Retinal pigment epithelial cell (primary cell): ENCODE measurements around the gene MPND.

Experiments
- DNase-seq: peaks from one replicate; pipeline ENCODE4 v3.0.0-alpha.2; 2010; ENCODE audit warnings: low read depth
- H3K4me3 ChIP-seq: 2 replicates; pipeline ENCODE4 v1.5.1; 2011; ENCODE audit warnings: mild to moderate bottlenecking, low read length, control low read depth, moderate library complexity
- TF ChIP-seq, protein P1 (sequence below): conservative IDR thresholded peaks from 2 replicates; pipeline ENCODE4 v1.5.1; 2011; ENCODE audit warnings: low read depth, low read length, control low read depth, inconsistent platforms

The MPND gene, protein sequence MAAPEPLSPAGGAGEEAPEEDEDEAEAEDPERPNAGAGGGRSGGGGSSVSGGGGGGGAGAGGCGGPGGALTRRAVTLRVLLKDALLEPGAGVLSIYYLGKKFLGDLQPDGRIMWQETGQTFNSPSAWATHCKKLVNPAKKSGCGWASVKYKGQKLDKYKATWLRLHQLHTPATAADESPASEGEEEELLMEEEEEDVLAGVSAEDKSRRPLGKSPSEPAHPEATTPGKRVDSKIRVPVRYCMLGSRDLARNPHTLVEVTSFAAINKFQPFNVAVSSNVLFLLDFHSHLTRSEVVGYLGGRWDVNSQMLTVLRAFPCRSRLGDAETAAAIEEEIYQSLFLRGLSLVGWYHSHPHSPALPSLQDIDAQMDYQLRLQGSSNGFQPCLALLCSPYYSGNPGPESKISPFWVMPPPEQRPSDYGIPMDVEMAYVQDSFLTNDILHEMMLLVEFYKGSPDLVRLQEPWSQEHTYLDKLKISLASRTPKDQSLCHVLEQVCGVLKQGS

DNA sequence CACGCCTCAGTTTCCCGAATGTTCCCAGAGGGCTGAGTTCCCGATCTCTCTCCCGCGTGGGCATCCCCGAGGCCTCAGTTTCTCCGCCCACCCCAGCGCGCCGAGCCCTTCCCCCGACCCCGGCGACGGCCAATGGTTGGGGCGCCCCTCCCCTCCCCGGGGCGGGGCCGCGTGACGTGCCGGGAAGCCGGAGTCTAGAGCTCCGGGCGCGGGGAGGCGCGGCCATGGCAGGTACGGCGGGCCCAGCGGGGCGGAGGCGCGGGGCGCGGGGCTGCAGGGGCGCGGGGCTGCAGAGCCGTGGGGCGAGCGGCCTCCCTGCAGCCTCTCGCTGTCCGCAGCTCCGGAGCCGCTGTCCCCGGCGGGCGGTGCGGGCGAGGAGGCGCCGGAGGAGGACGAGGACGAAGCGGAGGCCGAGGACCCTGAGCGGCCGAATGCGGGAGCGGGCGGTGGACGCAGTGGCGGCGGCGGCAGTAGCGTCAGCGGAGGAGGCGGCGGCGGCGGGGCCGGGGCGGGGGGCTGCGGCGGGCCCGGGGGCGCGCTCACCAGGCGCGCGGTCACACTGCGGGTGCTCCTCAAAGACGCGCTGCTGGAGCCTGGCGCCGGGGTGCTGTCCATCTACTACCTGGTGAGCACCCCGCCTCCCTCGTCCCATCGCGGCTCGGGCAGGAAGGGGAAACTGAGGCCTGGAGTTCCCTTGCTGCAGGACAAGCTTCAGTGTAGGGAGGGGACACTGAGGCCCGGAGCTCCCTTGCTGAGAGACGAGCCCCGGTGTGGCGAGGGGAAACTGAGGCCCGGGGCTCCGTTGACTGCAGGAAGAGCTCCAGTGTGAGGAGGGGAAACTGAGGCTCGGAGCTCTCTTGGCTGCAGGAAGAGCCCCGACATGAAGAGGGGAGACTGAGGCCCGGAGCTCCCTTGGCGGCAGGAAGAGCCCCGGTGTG, at the start of gene MPND:
Gene MPND (plus strand): TSS at position 193 of the 938 bp plus-strand sequence. CDS start 32 bp downstream, at position 225.
- TF ChIP-seq, protein P1, sequence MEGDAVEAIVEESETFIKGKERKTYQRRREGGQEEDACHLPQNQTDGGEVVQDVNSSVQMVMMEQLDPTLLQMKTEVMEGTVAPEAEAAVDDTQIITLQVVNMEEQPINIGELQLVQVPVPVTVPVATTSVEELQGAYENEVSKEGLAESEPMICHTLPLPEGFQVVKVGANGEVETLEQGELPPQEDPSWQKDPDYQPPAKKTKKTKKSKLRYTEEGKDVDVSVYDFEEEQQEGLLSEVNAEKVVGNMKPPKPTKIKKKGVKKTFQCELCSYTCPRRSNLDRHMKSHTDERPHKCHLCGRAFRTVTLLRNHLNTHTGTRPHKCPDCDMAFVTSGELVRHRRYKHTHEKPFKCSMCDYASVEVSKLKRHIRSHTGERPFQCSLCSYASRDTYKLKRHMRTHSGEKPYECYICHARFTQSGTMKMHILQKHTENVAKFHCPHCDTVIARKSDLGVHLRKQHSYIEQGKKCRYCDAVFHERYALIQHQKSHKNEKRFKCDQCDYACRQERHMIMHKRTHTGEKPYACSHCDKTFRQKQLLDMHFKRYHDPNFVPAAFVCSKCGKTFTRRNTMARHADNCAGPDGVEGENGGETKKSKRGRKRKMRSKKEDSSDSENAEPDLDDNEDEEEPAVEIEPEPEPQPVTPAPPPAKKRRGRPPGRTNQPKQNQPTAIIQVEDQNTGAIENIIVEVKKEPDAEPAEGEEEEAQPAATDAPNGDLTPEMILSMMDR, result no peak
- H3K4me3 ChIP-seq, result peak within 1 kb of the TSS; percentile 75
- DNase-seq, result peak; percentile 43

DNA sequence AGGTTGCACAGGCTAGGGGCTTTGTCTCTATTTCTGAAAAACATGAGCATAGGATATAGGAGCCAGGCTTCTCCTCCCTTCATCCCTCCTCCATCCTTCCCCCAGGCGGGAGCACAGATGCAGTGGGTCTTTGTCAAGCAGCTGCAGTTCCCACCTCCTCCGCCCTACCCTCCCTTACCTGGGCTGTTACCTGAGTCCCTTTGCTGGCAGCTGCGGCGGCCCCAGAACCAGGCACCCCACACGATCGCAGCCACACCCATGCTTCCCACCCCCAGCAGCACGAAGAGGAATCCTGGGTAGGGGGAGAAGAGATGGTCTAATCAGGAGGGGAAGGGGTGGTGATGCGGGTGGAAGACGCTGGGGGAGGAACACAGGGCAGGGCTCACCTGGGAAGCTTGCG, 49.0 kb upstream of the MPND start:
- TF ChIP-seq, protein P1, result no peak
- no peak overlapping the region for H3K4me3 ChIP-seq
- DNase-seq, result no peak

DNA sequence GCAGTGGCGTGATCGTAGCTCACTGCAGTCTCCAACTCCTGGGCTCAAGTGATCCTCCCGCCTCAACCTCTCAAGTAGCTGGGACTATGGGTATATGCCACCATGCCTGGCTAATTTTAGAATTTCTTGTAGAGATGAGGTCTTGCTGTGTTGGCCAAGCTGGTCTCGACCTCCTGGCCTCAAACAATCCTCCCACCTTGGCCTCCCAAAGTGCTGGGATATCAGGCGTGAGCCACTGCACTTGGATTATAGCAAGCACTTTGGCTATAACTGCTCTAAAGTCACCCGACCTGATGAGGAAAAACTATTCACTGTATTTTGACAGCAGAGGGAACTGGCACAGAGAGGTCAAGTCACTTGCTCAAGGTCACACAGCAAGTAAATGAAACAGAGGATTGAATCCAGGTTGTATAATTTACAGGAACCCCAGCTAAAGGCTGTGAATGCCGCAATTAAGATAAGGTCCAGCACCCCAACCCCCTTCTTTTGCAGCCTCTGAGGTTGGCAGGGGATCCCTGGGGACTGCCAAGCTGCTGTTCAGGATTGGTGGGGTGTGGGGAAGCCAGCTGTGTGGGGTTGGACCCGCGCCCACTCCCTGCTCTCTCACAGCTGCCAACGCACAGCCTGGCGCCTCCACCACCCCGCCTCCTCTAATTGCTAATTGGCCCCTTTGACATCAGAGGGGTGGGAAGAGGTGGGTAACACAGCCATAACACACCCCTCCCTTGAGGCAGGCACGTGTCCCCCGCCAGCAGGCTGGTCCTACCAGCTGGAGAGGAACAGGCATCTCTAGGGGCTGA, 47.2 kb upstream of the MPND start:
- TF ChIP-seq, protein P1, result no peak
- DNase-seq, result no peak
- no peak overlapping the region for H3K4me3 ChIP-seq

DNA sequence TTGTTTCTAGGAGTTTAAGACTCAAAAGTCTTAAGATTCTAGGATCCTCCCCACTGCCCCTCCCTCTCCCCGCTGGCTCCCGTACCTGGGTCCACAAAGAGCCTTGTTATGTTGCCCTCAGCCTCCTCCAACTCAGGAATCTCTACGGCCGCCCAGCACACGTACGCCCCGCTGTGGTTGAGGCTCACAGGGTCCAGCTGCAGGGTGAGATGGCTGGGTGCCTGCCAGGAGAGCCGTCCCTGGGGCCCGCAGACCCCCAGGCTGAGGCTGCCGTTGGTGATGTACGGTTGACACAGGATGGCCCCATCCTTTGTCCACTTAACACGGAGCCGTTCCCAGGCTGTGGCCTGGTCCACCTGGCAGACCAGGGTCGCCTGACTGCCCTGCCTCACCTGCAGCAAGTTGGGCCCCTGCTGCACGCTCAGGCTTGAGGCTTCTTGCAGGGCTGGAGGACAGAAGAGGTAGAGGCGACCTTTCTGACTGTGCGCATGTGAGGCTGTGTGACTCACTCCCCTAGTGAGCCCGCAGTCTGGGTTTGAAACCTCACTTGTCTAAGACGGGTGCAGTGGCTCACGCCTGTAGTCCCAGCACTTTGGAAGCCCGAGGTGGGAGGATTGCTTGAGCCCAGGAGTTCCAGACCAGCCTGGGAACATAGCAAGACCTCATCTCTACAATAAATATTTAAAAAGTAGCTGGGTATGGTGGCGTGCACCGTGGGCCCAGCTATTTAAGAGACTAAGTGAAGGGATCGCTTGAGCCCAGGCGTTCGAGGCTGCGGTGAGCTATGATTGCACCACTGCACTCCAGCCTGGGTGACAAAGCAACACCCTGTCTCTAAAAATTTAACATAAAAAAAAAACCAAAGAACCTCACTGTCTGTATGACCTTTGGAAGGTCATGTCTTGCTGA, 45.2 kb upstream of the MPND start:
- H3K4me3 ChIP-seq, result no peak overlapping the region
- no peak for DNase-seq
- TF ChIP-seq, protein P1, result no peak

DNA sequence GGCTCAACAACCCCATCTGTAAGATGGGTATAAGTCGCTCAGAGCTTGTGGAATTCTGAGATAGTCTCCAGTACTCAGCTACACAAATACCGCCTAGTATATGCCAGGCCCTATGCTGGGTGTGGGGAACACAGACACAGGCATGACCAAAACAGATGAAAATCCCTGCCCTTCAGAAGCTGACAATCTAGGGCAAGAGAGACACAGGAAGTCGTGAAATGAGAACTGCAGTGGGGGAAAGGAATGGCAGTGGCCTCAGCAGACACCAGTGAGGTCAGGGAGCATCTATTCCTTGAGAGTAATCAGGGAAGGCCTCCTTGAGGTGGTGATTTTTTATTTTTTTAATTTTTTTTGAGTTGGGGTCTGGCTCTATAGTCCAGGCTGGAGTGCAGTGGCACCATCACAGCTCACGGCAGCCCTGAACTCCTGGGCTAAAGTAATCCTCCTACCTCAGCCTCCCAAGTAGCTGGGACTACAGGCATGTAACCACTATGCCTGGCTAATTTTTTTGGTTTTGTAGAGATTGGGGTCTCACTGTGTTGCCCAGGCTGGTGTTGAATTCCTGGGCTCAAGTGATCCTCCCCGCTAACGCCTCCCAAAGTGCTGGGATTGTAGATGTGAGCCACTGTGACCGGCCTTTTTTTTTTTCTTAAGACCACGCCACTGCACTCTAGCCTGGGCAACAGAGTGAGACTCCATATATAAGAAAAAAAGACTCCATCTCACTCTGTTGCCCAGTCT, 44.4 kb upstream of the MPND start:
- no peak for DNase-seq
- H3K4me3 ChIP-seq, result no peak overlapping the region
- TF ChIP-seq, protein P1, result no peak
